AG04450 (cell line): Measurements from ENCODE around the gene MROH9. TPM values are rescaled to one million over a fixed set of nuclear protein-coding genes. Genes with fewer than 3 reads are reported as not detected.

Experiments used
- CTCF ChIA-PET: fragments of 300-600, 350-600 bp; formaldehyde crosslinking; extraction: SDS; loops from one replicate; lab custom pipeline; 2022; ENCODE audit warnings: antibody characterized with exemption, inconsistent platforms; lab: Charles Lee
- POLR2A ChIA-PET: fragments of 350-600 bp; formaldehyde crosslinking; extraction: SDS; loops from one replicate; lab custom pipeline; 2021; ENCODE audit warnings: antibody characterized with exemption, inconsistent platforms; lab: Yijun Ruan, JAX
- DNase-seq: peaks from one replicate; pipeline ENCODE4 v3.0.0-alpha.2; 2011; ENCODE audit warnings: low read depth, low spot score
- H3K27ac ChIP-seq: one replicate; pipeline ENCODE4 v1.5.1; 2012; ENCODE audit warnings: low read depth, low read length, control low read depth
- H3K27me3 ChIP-seq: one replicate; pipeline ENCODE4 v1.6.0; 2012; ENCODE audit warnings: low read length; ENCODE audit not compliant: control insufficient read depth, insufficient read depth
- H3K4me3 ChIP-seq: 2 replicates; pipeline ENCODE4 v1.5.1; 2011; ENCODE audit warnings: mild to moderate bottlenecking, low read depth, low read length, control low read depth
- H3K9me3 ChIP-seq: 2 replicates; pipeline ENCODE4 v1.5.1; 2012; ENCODE audit warnings: low read length; ENCODE audit not compliant: control insufficient read depth, insufficient read depth
- polyA plus RNA-seq: library from polyadenylated mRNA; depleted of rRNA; stranded (reverse); fragments of >200 nt; gene quantifications from 2 replicates; pipeline ENCODE4 v1.2.3, GENCODE V29; 2011
- TF ChIP-seq, protein P1 (sequence below): IDR thresholded peaks from 2 replicates; pipeline ENCODE4 v1.5.1; 2011; ENCODE audit warnings: low read depth, low read length, control low read depth, inconsistent platforms

Gene MROH9
- polyA plus RNA-seq, 1 experiment, result not detected

DNA sequence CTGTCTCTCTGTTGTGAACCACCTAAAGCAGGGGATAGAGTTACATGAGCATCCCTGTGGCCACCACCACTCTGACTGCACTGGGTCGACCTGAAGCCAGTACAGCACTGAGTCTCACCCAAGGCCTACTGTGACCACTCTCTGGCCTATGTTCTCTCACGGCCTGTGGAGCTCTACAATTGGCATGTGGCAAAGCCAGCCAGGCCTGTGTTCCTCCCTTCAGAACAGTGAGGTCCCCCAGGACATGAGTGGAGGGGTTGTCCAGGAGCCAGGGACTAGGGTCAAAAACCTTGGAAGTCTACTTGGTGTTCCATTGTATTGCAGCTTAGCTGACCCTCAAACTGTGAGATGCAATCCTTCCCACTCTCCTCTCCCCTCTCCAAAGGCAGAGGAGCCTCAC lies 112.7 kb downstream of the MROH9 start:
- Histone ChIP-seq H3K4me3 (no peak overlapping the region), H3K9me3 (no peaks in the 10 kb centered on the region), H3K27ac (no peak overlapping the region), H3K27me3 (no peaks in the 10 kb centered on the region)
- ChIA-PET CTCF (no interaction called here), POLR2A (no interaction called here)
- DNase-seq, result no peak
- TF ChIP-seq, protein P1, sequence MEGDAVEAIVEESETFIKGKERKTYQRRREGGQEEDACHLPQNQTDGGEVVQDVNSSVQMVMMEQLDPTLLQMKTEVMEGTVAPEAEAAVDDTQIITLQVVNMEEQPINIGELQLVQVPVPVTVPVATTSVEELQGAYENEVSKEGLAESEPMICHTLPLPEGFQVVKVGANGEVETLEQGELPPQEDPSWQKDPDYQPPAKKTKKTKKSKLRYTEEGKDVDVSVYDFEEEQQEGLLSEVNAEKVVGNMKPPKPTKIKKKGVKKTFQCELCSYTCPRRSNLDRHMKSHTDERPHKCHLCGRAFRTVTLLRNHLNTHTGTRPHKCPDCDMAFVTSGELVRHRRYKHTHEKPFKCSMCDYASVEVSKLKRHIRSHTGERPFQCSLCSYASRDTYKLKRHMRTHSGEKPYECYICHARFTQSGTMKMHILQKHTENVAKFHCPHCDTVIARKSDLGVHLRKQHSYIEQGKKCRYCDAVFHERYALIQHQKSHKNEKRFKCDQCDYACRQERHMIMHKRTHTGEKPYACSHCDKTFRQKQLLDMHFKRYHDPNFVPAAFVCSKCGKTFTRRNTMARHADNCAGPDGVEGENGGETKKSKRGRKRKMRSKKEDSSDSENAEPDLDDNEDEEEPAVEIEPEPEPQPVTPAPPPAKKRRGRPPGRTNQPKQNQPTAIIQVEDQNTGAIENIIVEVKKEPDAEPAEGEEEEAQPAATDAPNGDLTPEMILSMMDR, result no peak

DNA sequence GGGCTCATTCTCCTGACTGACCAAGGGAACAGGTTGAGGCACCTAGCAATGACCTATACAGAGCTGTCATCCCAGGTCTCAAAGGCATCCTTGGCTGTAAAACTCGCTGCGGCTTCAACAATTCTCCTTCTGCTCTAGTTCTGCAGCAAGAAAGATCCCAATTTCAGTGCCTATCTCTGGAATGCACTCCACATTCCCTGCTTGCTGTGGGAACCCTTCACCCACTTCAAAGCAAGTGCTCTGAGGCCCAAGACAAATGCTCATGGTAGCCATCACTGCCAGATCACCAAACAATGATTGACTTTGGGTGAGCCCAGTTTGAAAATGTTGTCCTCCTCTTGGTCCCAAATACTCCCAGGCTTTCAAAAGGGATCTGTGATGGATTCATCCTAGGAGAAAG lies 117.6 kb downstream of the MROH9 start:
- ChIA-PET CTCF (interaction anchor here (0.9 kb wide), 1 partner anchor 86 kb away, joined by 3 read pairs; no protein-coding TSS in a partner anchor), POLR2A (no interaction called here)
- no peak overlapping the region for H3K27ac ChIP-seq
- no peak overlapping the region for H3K4me3 ChIP-seq
- TF ChIP-seq, protein P1, result no peak
- H3K9me3 ChIP-seq, result no peaks in the 10 kb centered on the region
- H3K27me3 ChIP-seq, result no peaks in the 10 kb centered on the region
- no peak for DNase-seq

DNA sequence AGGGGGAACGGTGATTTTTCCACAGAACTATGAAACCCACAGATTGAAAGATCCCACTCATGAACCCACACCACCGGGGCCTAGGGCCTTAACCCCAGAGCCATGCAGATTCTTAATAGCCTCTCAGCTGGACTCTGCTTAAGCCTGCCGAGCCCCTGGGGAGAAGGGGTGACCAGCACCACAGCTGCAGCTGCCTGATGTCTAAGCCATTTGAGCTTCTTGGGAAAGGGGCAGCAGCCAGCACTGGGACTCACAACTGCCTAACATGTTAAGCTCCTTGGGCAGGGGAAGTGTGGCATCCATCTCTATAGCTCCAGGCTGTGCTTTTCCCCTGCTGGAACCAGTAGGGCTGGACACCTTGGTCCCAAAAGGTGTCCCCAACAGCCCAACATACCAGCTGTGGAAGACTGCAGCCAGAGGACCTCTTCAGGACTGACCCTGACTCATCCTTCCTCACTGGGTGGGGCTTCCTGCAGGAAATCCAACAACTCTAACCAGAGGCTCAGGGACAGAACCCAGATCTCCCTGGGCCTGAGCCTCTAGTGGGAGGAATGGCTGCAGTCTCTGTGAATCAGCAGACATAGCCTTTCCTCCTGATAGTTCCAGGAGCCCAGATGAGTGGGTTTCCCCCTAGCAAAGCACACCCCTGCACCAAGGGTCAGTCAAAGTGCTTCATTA lies 120.8 kb downstream of the MROH9 start:
- DNase-seq, result no peak
- no peaks in the 10 kb centered on the region for H3K9me3 ChIP-seq
- H3K27me3 ChIP-seq, result no peaks in the 10 kb centered on the region
- ChIA-PET CTCF (no interaction called here), POLR2A (no interaction called here)
- TF ChIP-seq, protein P1, result no peak
- H3K27ac ChIP-seq, result no peak overlapping the region
- H3K4me3 ChIP-seq, result no peak overlapping the region

DNA sequence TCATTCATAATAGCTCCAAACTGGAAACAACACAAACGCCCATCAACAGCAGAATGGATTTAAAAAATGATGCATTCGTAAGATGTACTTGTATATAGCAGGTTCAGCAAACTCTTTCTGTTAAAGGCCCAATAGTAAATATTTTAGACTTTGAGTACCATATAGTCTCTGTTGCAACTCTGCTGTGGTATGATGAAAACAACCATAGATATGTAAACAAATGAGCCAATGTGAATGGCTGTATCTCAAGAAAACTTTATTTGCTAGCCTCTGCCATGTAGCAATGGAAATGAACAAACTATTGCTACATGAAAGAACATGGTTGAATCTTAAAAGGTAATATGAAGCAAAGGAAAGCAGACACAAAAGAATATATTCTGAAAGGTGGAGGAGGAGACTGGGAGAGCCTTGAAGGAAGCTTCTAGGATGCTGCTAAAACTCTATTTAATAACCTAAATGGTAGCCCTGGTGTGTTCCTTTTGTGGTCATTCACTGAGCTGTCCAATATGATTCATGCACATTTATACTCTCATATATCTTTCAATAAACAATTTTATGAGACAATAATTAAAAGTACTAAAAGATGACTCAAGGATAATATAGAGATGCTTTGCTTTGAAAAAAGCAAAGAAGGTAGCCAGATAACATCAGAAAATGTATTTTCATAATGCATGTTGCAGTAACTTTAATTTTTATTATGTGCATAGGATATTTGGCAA lies 126.2 kb downstream of the MROH9 start:
- Histone ChIP-seq H3K9me3 (no peaks in the 10 kb centered on the region), H3K27ac (no peak overlapping the region), H3K27me3 (no peaks in the 10 kb centered on the region), H3K4me3 (no peak overlapping the region)
- ChIA-PET POLR2A (no interaction called here), CTCF (interaction anchor here (0.6 kb wide), 3 partner anchors 11 to 95 kb away, joined by 3 to 6 read pairs (median 3); no protein-coding TSS in a partner anchor)
- peak; percentile 3 for DNase-seq
- TF ChIP-seq, protein P1, result no peak

DNA sequence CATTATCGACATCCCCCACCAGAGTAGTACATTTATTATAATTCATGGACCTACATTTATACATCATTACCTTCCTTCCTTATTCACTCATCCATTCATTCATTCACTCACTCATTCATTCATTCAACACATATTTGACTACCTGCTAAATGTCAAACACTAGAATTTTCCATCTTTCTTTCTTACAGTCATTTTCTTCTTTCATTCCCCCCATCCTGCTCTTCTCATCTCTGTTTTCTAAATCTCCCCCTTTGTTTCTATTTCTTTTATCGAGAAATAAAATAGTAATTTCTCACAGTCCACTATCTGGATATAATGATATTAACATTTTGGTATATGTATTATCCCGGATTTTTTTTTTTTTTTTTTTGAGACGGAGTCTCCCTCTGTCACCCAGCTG lies 127.6 kb downstream of the MROH9 start:
- no peak overlapping the region for H3K27ac ChIP-seq
- CTCF ChIA-PET, result no interaction called here
- H3K27me3 ChIP-seq, result no peaks in the 10 kb centered on the region
- POLR2A ChIA-PET, result interaction anchor here (0.7 kb wide), 1 partner anchor 1956 kb away, joined by 7 read pairs; the partner anchor contains the start of gene ATP1B1
- H3K9me3 ChIP-seq, result no peaks in the 10 kb centered on the region
- no peak for DNase-seq
- no peak overlapping the region for H3K4me3 ChIP-seq
- TF ChIP-seq, protein P1, result no peak
